Testis (tissue), 2 donors: ENCODE results near the gene TTC32.

Source experiments
- CTCF ChIP-seq, 3 experiments: fragments of 450-650 bp in 2 of 3; fragments of 200-600 bp in 1 of 3; sonication (generic) in 1 of 3; IDR thresholded peaks; one replicate each; pipeline ENCODE4 v1.5.1; 2016 to 2019; ENCODE audit warnings: antibody characterized with exemption in 3 of 3, mild to moderate bottlenecking in 2 of 3, moderate library complexity in 1 of 3
- POLR2A ChIP-seq: fragments of 450-650 bp; IDR thresholded peaks from one replicate; pipeline ENCODE4 v1.6.1; 2017; ENCODE audit warnings: antibody characterized with exemption, mild to moderate bottlenecking, moderate library complexity

GRCh38 chr2:19936203-19936602 lies 34.4 kb upstream of the TTC32 start:
- TF ChIP-seq POLR2A (no peak), CTCF (IDR thresholded peaks at IDR 0.05) (no peak)
